HepG2 (cell line): Measurements from ENCODE around the gene PLEKHG4B.

Source experiments
- EZH2 ChIP-seq: conservative IDR thresholded peaks from 2 replicates; pipeline ENCODE4 v1.6.1; 2012; ENCODE audit warnings: mild to moderate bottlenecking, low read depth, low read length, moderate library complexity
- FIP1L1 ChIP-seq: fragments of 200-400 bp; formaldehyde crosslinking; IDR thresholded peaks from 2 replicates; pipeline ENCODE4 v1.6.1; 2018; ENCODE audit warnings: low read depth, mild to moderate bottlenecking, low read length, moderate library complexity, borderline replicate concordance; ENCODE audit not compliant: insufficient read depth
- POLR2A ChIP-seq, 2 experiments: IDR thresholded peaks; 2 replicates each; pipeline ENCODE4 v1.6.1; 2011; ENCODE audit warnings: low read depth in 2 of 2, low read length in 2 of 2, mild to moderate bottlenecking in 1 of 2, moderate library complexity in 1 of 2; ENCODE audit not compliant: insufficient read depth in 1 of 2
- REPIN1 ChIP-seq: sonication (generic); formaldehyde crosslinking; IDR thresholded peaks from 2 replicates; pipeline ENCODE4 v1.8.0; 2022; ENCODE audit warnings: missing genetic modification reagents, low read depth, mild to moderate bottlenecking, borderline replicate concordance
- ZNF264 ChIP-seq: sonication (generic); formaldehyde crosslinking; IDR thresholded peaks from 2 replicates; pipeline ENCODE4 v1.4.0; 2020; ENCODE audit warnings: missing genetic modification reagents
- ZZZ3 ChIP-seq: sonication (generic); formaldehyde crosslinking; IDR thresholded peaks from 2 replicates; pipeline ENCODE4 v1.4.0; 2020; ENCODE audit warnings: missing genetic modification reagents, mild to moderate bottlenecking, borderline replicate concordance
- TF ChIP-seq, protein P1 (sequence below): sonication (generic); formaldehyde crosslinking; IDR thresholded peaks from 2 replicates; pipeline ENCODE4 v1.5.0; 2020; ENCODE audit warnings: mild to moderate bottlenecking, missing genetic modification reagents, moderate library complexity
- TF ChIP-seq, protein P2 (sequence below): sonication (generic); formaldehyde crosslinking; IDR thresholded peaks from 2 replicates; pipeline ENCODE4 v1.4.0; 2020; ENCODE audit warnings: low read depth, missing genetic modification reagents

DNA sequence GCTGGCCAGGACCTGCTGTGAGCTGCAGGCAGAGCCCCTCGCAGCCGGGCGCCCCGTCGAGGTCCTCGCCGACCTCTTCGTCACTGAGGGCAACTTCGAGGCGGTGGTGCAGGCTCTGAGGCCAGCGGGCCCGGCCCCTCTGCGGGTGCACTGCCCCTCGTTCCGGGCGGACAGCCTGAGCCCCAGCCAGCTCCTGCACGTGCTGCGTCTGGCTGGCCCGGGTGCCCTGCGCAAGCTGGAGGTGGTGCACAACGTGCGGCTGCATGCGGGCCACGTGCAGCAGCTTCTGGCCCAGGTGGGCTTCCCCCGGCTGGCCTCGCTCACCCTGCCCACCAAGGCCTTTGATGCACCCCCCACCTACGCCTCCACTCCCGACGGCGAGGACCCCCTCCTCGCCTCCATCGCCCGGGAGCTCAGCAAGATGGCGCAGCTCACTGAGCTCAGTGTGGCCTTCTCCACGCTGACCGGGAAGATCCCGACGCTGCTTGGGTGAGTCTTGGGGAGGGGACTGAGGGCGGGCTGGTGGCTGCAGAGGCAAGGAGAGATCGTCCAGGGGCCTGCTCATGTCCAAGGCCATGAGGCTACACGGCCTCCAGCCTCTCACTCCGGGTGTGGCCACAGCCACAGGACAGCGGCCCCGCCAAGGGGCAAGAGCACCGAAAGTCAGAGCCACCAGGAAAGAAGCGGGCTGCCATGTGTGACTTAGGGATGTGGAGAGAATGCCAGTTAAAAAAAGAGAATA is 100.2 kb downstream of the PLEKHG4B start:
- TF ChIP-seq REPIN1 (CRISPR knock-in tag) = no peak
- TF ChIP-seq, protein P1, sequence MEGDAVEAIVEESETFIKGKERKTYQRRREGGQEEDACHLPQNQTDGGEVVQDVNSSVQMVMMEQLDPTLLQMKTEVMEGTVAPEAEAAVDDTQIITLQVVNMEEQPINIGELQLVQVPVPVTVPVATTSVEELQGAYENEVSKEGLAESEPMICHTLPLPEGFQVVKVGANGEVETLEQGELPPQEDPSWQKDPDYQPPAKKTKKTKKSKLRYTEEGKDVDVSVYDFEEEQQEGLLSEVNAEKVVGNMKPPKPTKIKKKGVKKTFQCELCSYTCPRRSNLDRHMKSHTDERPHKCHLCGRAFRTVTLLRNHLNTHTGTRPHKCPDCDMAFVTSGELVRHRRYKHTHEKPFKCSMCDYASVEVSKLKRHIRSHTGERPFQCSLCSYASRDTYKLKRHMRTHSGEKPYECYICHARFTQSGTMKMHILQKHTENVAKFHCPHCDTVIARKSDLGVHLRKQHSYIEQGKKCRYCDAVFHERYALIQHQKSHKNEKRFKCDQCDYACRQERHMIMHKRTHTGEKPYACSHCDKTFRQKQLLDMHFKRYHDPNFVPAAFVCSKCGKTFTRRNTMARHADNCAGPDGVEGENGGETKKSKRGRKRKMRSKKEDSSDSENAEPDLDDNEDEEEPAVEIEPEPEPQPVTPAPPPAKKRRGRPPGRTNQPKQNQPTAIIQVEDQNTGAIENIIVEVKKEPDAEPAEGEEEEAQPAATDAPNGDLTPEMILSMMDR (CRISPR knock-in tag) = no peak
- TF ChIP-seq, protein P2, sequence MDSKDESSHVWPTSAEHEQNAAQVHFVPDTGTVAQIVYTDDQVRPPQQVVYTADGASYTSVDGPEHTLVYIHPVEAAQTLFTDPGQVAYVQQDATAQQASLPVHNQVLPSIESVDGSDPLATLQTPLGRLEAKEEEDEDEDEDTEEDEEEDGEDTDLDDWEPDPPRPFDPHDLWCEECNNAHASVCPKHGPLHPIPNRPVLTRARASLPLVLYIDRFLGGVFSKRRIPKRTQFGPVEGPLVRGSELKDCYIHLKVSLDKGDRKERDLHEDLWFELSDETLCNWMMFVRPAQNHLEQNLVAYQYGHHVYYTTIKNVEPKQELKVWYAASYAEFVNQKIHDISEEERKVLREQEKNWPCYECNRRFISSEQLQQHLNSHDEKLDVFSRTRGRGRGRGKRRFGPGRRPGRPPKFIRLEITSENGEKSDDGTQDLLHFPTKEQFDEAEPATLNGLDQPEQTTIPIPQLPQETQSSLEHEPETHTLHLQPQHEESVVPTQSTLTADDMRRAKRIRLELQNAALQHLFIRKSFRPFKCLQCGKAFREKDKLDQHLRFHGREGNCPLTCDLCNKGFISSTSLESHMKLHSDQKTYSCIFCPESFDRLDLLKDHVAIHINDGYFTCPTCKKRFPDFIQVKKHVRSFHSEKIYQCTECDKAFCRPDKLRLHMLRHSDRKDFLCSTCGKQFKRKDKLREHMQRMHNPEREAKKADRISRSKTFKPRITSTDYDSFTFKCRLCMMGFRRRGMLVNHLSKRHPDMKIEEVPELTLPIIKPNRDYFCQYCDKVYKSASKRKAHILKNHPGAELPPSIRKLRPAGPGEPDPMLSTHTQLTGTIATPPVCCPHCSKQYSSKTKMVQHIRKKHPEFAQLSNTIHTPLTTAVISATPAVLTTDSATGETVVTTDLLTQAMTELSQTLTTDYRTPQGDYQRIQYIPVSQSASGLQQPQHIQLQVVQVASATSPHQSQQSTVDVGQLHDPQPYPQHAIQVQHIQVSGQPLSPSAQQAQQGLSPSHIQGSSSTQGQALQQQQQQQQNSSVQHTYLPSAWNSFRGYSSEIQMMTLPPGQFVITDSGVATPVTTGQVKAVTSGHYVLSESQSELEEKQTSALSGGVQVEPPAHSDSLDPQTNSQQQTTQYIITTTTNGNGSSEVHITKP (CRISPR knock-in tag) = no peak
- TF ChIP-seq ZZZ3 = no peak
- no peak for TF ChIP-seq ZNF264
- TF ChIP-seq FIP1L1 = no peak
- TF ChIP-seq EZH2 = no peak
- no peak for TF ChIP-seq POLR2A (IDR thresholded peaks at IDR 0.05; ENCODE audit: insufficient read depth in 1 of 2, low read depth in 2 of 2, low read length in 2 of 2)
